K562 (cell line): ENCODE results near the gene SLC33A1. TPM values are rescaled to one million over a fixed set of nuclear protein-coding genes. Genes with fewer than 3 reads are reported as not detected.
A peak's percentile ranks its signal among the peaks of the same experiment; 100 is the strongest.

Experiments
- ARID2 ChIP-seq: fragments of 450-650 bp; IDR thresholded peaks from 2 replicates; pipeline ENCODE4 v1.6.1; 2017; ENCODE audit warnings: antibody characterized with exemption, mild to moderate bottlenecking
- BMI1 ChIP-seq: fragments of 150-350 bp; IDR thresholded peaks from 2 replicates; pipeline ENCODE4 v1.6.1; 2014; ENCODE audit warnings: low read length
- ELF2 ChIP-seq: fragments of 250-450 bp; sonication (Bioruptor Pico); IDR thresholded peaks from 2 replicates; pipeline ENCODE4 v1.5.0; 2021; ENCODE audit warnings: mild to moderate bottlenecking
- FOXA3 ChIP-seq, 2 experiments: fragments of 450-650 bp in 1 of 2; sonication (generic) in 1 of 2; formaldehyde crosslinking; IDR thresholded peaks in 1 of 2; conservative IDR thresholded peaks in 1 of 2; 2 replicates each; pipeline versions ENCODE4 v1.4.0 to v1.8.0; 2020 to 2022; ENCODE audit warnings: mild to moderate bottlenecking in 2 of 2, missing genetic modification reagents in 1 of 2
- KDM4B ChIP-seq, 2 experiments: fragments of 450-650 bp in 1 of 2; sonication (generic) in 1 of 2; IDR thresholded peaks; 2 replicates each; pipeline ENCODE4 v1.6.1; 2016 to 2017; ENCODE audit warnings: borderline replicate concordance in 2 of 2, antibody characterized with exemption in 1 of 2, low read depth in 1 of 2, mild to moderate bottlenecking in 1 of 2
- KDM5B ChIP-seq: fragments of 200-600 bp; sonication (generic); IDR thresholded peaks from 2 replicates; pipeline ENCODE4 v1.6.1; 2012; ENCODE audit warnings: low read depth, mild to moderate bottlenecking, moderate library complexity, low read length, control low read depth, inconsistent platforms; ENCODE audit not compliant: insufficient replicate concordance
- PURB ChIP-seq: sonication (generic); formaldehyde crosslinking; IDR thresholded peaks from 2 replicates; pipeline ENCODE4 v1.9.0; 2021; ENCODE audit warnings: low read depth, mild to moderate bottlenecking, missing genetic modification reagents
- SIX5 ChIP-seq, 2 experiments: IDR thresholded peaks; 2 replicates each; pipeline ENCODE4 v1.6.1; 2011; ENCODE audit warnings: low read length in 2 of 2, borderline replicate concordance in 1 of 2, low read depth in 1 of 2, mild to moderate bottlenecking in 1 of 2, moderate library complexity in 1 of 2; ENCODE audit not compliant: insufficient read depth in 1 of 2
- SLC30A9 ChIP-seq: fragments of 250-450 bp; sonication (Bioruptor Pico); IDR thresholded peaks from 2 replicates; pipeline ENCODE4 v1.8.0; 2022; ENCODE audit warnings: mild to moderate bottlenecking, moderate library complexity
- SMARCE1 ChIP-seq: fragments of 450-650 bp; IDR thresholded peaks from 2 replicates; pipeline ENCODE4 v1.7.1; 2016; ENCODE audit warnings: mild to moderate bottlenecking
- TBP ChIP-seq: optimal IDR thresholded peaks from 2 replicates; pipeline ENCODE3; 2011; ENCODE audit warnings: low read depth, low read length, improper control_type of control experiment
- XRCC3 ChIP-seq: fragments of 450-650 bp; IDR thresholded peaks from 2 replicates; pipeline ENCODE4 v1.6.1; 2017; ENCODE audit warnings: mild to moderate bottlenecking, moderate library complexity
- ZNF551 ChIP-seq: fragments of 250-450 bp; sonication (Bioruptor Pico); IDR thresholded peaks from 2 replicates; pipeline ENCODE4 v1.5.0; 2021; ENCODE audit warnings: mild to moderate bottlenecking, moderate library complexity
- ZNF780A ChIP-seq: fragments of 250-450 bp; sonication (Bioruptor Pico); IDR thresholded peaks from 2 replicates; pipeline ENCODE4 v1.5.0; 2021; ENCODE audit warnings: mild to moderate bottlenecking
- polyA plus RNA-seq, 8 experiments: library from polyadenylated mRNA; depleted of rRNA in 4 of 8; stranded (reverse) in 5 of 8; unstranded in 3 of 8; fragments of >200 nt; fragmentation: Nextera tagmentation in 2 of 8; fragmentation: Illumina TruSeq in 1 of 8; extraction: Ambion mirVana in 2 of 8; extraction: Trizol in 1 of 8; gene quantifications; 2 replicates each; pipeline versions ENCODE4 v1.2.1 to v1.2.3, GENCODE V29; 2011 to 2014; ENCODE audit warnings: inconsistent platforms in 1 of 8, missing spikeins in 1 of 8
- total RNA-seq, 7 experiments: library from RNA; depleted of rRNA in 6 of 7; stranded (reverse); fragments of >200 nt in 6 of 7; fragmentation: Illumina TruSeq in 2 of 7; extraction: Trizol in 2 of 7; gene quantifications; 2 replicates each; pipeline versions ENCODE4 v1.2.1 to v1.2.3, GENCODE V29; 2011 to 2021; ENCODE audit warnings: low replicate concordance in 1 of 7
- TF ChIP-seq, protein P1 (sequence below): fragments of 200-600 bp; sonication (generic); IDR thresholded peaks from one replicate; pipeline ENCODE4 v1.6.1; 2012; ENCODE audit warnings: mild to moderate bottlenecking, low read depth, low read length, inconsistent platforms
- TF ChIP-seq, protein P2 (sequence below): fragments of 450-650 bp; IDR thresholded peaks from 2 replicates; pipeline ENCODE4 v1.6.1; 2016; ENCODE audit warnings: missing biosample characterization, missing genetic modification characterization

The SLC33A1 gene
- total and polyA plus RNA-seq, 9 of the 15 experiments (the other 6 are each of a cell fraction or from before 2014, with no cell fraction given), result 6.2 to 26.8 (median 19.6) TPM

DNA sequence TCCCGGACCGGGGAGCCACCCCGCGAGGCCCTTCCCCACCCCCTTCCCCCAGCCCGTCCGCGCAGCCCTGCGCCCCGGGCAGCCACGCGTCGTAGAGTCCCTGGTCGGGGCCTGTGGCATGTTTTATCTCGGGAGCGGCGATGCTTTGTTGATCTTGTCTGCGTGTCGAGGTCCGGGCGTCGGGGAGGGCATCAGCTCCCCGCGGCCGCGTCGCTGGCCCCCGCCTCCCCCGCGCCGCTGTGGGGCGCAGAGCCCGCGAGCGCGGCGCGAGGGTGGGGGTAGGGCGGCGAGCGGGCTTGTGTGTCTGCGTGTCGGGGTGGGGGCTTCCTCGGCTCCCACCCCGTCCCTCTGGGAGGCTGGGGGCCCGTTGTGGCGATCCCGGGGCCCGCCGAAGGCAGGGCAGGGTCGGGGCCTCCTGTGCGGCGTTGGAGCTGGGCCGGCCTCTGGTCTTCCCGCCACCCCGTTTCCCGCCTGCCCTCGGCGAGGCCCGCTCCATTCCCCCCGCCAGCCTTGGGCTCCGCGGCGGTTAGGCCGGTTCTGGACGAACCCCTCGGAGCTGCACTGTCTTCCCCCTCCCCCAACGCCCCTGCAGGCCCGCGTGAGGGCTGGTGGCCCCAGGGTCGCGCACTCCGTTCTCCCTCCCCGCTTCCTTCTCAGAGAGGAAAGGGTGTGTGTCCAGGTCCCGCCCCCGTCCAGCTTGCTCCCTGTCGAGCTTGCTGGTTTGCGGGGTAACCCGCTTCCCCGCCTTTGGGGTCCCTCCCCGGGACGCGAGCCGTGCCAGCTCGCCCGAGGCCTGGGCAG, 16.9 kb upstream of the SLC33A1 start (continued):
- TF ChIP-seq, protein P1, sequence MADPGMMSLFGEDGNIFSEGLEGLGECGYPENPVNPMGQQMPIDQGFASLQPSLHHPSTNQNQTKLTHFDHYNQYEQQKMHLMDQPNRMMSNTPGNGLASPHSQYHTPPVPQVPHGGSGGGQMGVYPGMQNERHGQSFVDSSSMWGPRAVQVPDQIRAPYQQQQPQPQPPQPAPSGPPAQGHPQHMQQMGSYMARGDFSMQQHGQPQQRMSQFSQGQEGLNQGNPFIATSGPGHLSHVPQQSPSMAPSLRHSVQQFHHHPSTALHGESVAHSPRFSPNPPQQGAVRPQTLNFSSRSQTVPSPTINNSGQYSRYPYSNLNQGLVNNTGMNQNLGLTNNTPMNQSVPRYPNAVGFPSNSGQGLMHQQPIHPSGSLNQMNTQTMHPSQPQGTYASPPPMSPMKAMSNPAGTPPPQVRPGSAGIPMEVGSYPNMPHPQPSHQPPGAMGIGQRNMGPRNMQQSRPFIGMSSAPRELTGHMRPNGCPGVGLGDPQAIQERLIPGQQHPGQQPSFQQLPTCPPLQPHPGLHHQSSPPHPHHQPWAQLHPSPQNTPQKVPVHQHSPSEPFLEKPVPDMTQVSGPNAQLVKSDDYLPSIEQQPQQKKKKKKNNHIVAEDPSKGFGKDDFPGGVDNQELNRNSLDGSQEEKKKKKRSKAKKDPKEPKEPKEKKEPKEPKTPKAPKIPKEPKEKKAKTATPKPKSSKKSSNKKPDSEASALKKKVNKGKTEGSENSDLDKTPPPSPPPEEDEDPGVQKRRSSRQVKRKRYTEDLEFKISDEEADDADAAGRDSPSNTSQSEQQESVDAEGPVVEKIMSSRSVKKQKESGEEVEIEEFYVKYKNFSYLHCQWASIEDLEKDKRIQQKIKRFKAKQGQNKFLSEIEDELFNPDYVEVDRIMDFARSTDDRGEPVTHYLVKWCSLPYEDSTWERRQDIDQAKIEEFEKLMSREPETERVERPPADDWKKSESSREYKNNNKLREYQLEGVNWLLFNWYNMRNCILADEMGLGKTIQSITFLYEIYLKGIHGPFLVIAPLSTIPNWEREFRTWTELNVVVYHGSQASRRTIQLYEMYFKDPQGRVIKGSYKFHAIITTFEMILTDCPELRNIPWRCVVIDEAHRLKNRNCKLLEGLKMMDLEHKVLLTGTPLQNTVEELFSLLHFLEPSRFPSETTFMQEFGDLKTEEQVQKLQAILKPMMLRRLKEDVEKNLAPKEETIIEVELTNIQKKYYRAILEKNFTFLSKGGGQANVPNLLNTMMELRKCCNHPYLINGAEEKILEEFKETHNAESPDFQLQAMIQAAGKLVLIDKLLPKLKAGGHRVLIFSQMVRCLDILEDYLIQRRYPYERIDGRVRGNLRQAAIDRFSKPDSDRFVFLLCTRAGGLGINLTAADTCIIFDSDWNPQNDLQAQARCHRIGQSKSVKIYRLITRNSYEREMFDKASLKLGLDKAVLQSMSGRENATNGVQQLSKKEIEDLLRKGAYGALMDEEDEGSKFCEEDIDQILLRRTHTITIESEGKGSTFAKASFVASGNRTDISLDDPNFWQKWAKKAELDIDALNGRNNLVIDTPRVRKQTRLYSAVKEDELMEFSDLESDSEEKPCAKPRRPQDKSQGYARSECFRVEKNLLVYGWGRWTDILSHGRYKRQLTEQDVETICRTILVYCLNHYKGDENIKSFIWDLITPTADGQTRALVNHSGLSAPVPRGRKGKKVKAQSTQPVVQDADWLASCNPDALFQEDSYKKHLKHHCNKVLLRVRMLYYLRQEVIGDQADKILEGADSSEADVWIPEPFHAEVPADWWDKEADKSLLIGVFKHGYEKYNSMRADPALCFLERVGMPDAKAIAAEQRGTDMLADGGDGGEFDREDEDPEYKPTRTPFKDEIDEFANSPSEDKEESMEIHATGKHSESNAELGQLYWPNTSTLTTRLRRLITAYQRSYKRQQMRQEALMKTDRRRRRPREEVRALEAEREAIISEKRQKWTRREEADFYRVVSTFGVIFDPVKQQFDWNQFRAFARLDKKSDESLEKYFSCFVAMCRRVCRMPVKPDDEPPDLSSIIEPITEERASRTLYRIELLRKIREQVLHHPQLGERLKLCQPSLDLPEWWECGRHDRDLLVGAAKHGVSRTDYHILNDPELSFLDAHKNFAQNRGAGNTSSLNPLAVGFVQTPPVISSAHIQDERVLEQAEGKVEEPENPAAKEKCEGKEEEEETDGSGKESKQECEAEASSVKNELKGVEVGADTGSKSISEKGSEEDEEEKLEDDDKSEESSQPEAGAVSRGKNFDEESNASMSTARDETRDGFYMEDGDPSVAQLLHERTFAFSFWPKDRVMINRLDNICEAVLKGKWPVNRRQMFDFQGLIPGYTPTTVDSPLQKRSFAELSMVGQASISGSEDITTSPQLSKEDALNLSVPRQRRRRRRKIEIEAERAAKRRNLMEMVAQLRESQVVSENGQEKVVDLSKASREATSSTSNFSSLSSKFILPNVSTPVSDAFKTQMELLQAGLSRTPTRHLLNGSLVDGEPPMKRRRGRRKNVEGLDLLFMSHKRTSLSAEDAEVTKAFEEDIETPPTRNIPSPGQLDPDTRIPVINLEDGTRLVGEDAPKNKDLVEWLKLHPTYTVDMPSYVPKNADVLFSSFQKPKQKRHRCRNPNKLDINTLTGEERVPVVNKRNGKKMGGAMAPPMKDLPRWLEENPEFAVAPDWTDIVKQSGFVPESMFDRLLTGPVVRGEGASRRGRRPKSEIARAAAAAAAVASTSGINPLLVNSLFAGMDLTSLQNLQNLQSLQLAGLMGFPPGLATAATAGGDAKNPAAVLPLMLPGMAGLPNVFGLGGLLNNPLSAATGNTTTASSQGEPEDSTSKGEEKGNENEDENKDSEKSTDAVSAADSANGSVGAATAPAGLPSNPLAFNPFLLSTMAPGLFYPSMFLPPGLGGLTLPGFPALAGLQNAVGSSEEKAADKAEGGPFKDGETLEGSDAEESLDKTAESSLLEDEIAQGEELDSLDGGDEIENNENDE, result no peak
- TF ChIP-seq TBP (peak; percentile 34), FOXA3 (CRISPR knock-in tag; conservative IDR thresholded peaks at IDR 0.05 in 1 of 2, IDR thresholded peaks at IDR 0.05 in 1 of 2) (no peak), ZNF551 (CRISPR knock-in tag) (no peak), SIX5 (IDR thresholded peaks at IDR 0.05; ENCODE audit: borderline replicate concordance in 1 of 2, insufficient read depth in 1 of 2, low read depth in 1 of 2, low read length in 2 of 2) (no peak), KDM5B (no peak), BMI1 (no peak), ZNF780A (CRISPR knock-in tag) (no peak), ARID2 (no peak), SMARCE1 (0 out of 2 replicates have a peak, but pooled peaks have one; percentile 32), XRCC3 (no peak), ELF2 (CRISPR knock-in tag) (no peak), PURB (CRISPR knock-in tag) (no peak), KDM4B (IDR thresholded peaks at IDR 0.05; ENCODE audit: borderline replicate concordance in 2 of 2, low read depth in 1 of 2) (no peak), SLC30A9 (no peak)
- TF ChIP-seq, protein P2, sequence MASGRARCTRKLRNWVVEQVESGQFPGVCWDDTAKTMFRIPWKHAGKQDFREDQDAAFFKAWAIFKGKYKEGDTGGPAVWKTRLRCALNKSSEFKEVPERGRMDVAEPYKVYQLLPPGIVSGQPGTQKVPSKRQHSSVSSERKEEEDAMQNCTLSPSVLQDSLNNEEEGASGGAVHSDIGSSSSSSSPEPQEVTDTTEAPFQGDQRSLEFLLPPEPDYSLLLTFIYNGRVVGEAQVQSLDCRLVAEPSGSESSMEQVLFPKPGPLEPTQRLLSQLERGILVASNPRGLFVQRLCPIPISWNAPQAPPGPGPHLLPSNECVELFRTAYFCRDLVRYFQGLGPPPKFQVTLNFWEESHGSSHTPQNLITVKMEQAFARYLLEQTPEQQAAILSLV (tag), result no peak
